NCI-H526 treated with DMSO at 0.1 percent for 48 hours (cell line): ENCODE results near the gene KIAA1210.
"Not testable (repeated sequence)": the region's sequence is repeated elsewhere in the genome, so short reads cannot be mapped to it uniquely, and the experiment has no call there.

Source experiments
- DNase-seq: peaks from one replicate; lab custom pipeline; 2025; lab: John Stamatoyannopoulos, UW

The KIAA1210 gene

GRCh38 chrX:119036107-119037029, 91.2 kb downstream of the KIAA1210 start:
- peak; percentile 60 for DNase-seq

GRCh38 chrX:119030990-119031389, 96.6 kb downstream of the KIAA1210 start:
- DNase-seq = no peak

DNA sequence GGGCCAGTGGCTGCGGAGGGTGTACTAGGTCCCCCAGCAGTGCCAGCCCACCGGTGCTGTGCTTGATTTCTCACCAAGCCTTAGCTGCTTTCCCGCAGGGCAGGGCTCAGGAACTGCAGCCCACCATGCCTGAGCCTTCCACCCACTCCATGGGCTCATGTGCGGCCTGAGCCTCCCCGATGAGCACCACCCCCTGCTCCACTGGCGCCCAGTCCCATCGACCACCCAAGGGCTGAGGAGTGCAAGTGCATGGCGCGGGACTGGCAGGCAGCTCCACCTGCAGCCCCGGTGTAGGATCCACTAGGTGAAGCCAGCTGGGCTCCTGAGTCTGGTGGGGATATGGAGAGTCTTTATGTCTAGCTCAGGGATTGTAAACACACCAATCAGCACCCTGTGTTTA, 98.0 kb downstream of the KIAA1210 start:
- DNase-seq = not testable (repeated sequence)

DNA sequence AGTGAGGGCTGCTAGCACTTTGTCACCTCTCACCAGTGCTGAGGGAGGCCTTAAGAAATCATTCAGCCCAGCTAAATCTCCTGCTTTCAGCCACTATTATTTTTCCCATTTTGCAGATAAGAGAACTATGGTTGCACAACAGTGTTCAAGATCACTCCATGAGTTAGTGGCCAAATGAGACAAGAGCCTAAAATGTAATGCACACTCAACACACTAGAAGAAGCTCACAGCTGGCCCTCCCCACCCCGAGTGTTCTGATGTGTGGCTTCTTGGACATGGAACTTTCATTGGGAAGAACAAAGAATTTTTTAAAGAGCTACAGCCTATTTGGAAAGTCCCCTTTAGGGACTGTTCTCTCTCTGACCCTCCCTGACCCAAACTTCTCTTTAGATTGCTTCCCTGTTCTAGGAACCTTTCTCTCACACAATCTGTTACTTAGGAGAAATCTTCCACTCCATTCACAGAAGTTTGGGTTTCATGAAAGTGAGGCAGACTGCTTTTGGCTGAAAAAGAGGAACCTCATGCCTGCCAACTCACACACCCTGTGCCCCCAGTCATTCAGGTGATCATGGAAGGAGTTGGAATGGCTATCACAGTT, 98.8 kb downstream of the KIAA1210 start:
- no peak for DNase-seq
